ENCODE data around the gene CHMP1A. TPM values are rescaled to one million over a fixed set of nuclear protein-coding genes. Genes with fewer than 3 reads are reported as not detected.
"Not testable (repeated sequence)": the region's sequence is repeated elsewhere in the genome, so short reads cannot be mapped to it uniquely, and the experiment has no call there.

Gene CHMP1A
- total RNA-seq, 1 donor from 2014 or later = 106 TPM

DNA sequence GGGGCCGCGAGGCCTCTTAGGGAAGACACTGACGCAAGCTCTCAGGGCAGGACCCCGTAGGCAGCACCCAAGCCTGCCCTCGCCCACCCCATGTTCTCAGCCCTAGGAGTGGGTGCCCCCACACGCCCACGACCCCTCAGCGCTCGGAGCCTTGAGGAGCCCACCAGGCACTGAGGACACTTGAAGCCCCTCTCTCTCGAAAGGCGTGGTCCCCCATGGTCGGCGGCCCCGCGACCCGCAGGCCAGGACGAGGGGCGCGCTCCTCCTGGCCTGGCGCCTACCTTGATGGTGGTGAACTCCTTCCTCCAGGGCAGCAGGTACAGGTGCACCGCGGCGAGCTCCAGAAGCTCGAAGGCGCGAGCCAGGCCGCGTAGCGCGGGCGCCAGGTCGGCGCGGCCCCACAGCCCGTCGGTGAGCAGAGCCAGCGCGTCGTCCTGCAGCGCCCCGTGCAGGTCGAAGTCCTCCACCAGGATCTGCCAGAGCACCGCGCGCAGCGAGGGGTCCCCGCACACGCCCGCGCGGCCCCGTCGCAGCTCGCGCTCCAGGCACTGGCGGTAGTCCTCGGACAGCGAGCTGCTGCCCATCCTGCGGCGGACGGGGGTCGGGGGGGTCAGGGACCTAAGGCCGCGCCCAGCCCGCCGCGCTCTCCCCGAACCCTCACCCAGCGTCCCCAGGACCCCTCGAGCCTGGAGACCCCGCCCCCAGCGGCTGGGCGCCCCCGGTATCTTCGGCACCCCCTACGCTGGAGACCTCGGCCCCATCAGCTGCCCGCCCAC lies 43.3 kb upstream of the CHMP1A start:
- Mint-ChIP-seq H3K36me3 (no peaks in the 10 kb centered on the region), H3K27ac (peak overlapping the region; percentile 53), H3K9me3 (no peaks in the 10 kb centered on the region), H3K4me1 (peaks cover 2% of the 10 kb centered on the region), H3K4me3 (peak overlapping the region; percentile 70), H3K27me3 (ENCODE audit: low read depth) (peaks cover 15% of the 10 kb centered on the region)
- no peak for TF ChIP-seq CTCF (IDR thresholded peaks at IDR 0.05; ENCODE audit: unreplicated experiment)
- DNase-seq (ENCODE audit: low spot score in 2 of 2, unreplicated experiment in 2 of 2) = peak in 1 of 2 experiments; percentile 67

GRCh38 chr16:89700100-89700648 lies 42.7 kb upstream of the CHMP1A start:
- DNase-seq (ENCODE audit: low spot score in 2 of 2, unreplicated experiment in 2 of 2) = peak; percentile 98 to 100
- Mint-ChIP-seq H3K27ac (peak overlapping the region; percentile 53), H3K9me3 (no peaks in the 10 kb centered on the region), H3K36me3 (no peaks in the 10 kb centered on the region), H3K27me3 (ENCODE audit: low read depth) (peaks cover 14% of the 10 kb centered on the region), H3K4me1 (peaks cover 2% of the 10 kb centered on the region), H3K4me3 (peak overlapping the region; percentile 57)
- peak; percentile 84 for TF ChIP-seq CTCF (IDR thresholded peaks at IDR 0.05; ENCODE audit: unreplicated experiment)

- H3K27me3 Mint-ChIP-seq (ENCODE audit: low read depth); DNase-seq (ENCODE audit: low spot score in 2 of 2, unreplicated experiment in 2 of 2); H3K4me1 Mint-ChIP-seq; H3K9me3 Mint-ChIP-seq; H3K36me3 Mint-ChIP-seq: not testable (repeated sequence)
- H3K4me3 Mint-ChIP-seq = peak overlapping the region; percentile 57
- H3K27ac Mint-ChIP-seq = peak overlapping the region; percentile 53
Measured at GRCh38 chr16:89699629-89700099, 42.2 kb upstream of the CHMP1A start.

- H3K27me3 Mint-ChIP-seq (ENCODE audit: low read depth); H3K4me3 Mint-ChIP-seq: not testable (repeated sequence)
Measured at GRCh38 chr16:89698717-89699116, 41.2 kb upstream of the CHMP1A start.

DNA sequence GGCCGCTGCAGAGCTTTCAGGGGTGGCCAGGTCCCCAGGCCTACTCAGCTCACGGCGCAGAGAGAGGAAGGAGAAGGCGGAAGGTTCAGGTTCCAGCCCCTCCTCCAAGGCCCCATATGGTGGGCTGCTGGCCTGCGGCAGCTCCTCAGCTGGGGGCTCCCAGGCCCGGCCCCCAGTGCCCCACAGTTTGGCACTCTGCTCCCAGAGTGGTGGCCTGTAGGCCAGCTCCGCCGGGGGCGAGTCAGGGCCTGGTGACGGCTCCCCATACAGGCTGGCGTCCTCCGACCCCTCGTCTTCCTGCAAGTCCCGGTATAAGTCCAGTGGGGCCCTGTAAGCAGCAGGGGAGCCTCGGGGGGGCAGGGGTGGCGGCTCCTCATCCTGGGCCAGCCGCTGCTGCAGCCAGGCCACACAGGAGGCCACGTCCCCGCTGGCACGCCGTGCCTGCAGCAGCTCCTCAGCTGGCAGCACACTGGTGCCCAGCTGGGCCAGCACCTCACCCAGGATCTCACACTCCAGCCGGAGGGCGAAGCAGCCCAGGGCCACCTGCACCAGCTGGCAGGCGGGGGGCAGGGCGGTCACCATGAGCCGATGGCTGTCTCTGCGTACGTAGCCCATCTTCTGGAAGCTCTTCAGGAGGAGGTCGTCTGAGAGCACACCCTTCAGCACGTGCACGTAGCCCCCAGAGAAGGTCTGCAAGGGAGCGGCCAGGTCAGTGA lies 40.3 kb upstream of the CHMP1A start:
- peaks cover 2% of the 10 kb centered on the region for H3K4me1 Mint-ChIP-seq
- H3K27ac Mint-ChIP-seq = no peak overlapping the region
- no peaks in the 10 kb centered on the region for H3K9me3 Mint-ChIP-seq
- H3K4me3 Mint-ChIP-seq = no peak overlapping the region
- TF ChIP-seq CTCF (IDR thresholded peaks at IDR 0.05; ENCODE audit: unreplicated experiment) = no peak
- DNase-seq (ENCODE audit: low spot score in 2 of 2, unreplicated experiment in 2 of 2) = no peak
- H3K36me3 Mint-ChIP-seq = peaks cover 6% of the 10 kb centered on the region
- H3K27me3 Mint-ChIP-seq (ENCODE audit: low read depth) = peaks cover 7% of the 10 kb centered on the region

More at GRCh38 chr16:89698717-89699116, 41.2 kb upstream of the CHMP1A start:
- H3K27ac Mint-ChIP-seq; H3K36me3 Mint-ChIP-seq; H3K4me1 Mint-ChIP-seq; H3K9me3 Mint-ChIP-seq; DNase-seq (ENCODE audit: low spot score in 2 of 2, unreplicated experiment in 2 of 2): not testable (repeated sequence)

DNA sequence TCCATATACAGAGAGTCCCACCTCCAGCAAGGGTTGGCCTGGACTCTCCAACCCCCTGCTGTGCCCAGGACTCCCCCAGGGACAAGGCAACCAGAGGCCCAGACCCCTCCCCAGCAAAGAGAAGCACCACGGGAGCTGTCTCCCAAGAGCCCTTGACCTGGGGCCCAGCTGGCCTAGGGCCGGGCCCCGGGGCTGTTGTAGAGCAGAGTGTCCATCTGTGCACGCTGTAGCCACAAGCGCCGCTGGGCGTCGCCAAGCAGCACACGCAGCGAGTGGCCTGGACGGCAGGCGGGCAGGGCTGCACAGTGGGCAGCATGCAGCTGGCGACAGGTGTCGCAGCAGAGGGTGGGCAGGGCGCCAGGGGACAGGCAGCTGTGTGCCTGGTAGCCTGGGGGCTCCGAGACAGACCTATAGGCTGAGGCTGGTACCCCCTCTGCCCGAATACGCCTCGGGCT lies 39.7 kb upstream of the CHMP1A start:
- no peak overlapping the region for H3K27ac Mint-ChIP-seq
- no peak for TF ChIP-seq CTCF (IDR thresholded peaks at IDR 0.05; ENCODE audit: unreplicated experiment)
- peaks cover 1% of the 10 kb centered on the region for H3K27me3 Mint-ChIP-seq (ENCODE audit: low read depth)
- peaks cover 6% of the 10 kb centered on the region for H3K36me3 Mint-ChIP-seq
- H3K4me3 Mint-ChIP-seq = no peak overlapping the region
- H3K9me3 Mint-ChIP-seq = no peaks in the 10 kb centered on the region
- H3K4me1 Mint-ChIP-seq = peaks cover 2% of the 10 kb centered on the region
- DNase-seq (ENCODE audit: low spot score in 2 of 2, unreplicated experiment in 2 of 2) = no peak

Measured in mesothelial cell of epicardium (in vitro differentiated cells).